PFSK-1 (cell line): Measurements from ENCODE around the gene OPCML.

ENCODE experiments used
- POLR2AphosphoS5 ChIP-seq: IDR thresholded peaks from 2 replicates; pipeline ENCODE4 v1.6.1; 2012; ENCODE audit warnings: low read depth, mild to moderate bottlenecking, control low read depth, low read length, moderate library complexity
- REST ChIP-seq, 2 experiments: IDR thresholded peaks; 2 replicates each; pipeline versions ENCODE4 v1.6.1 to v1.8.0; 2011 to 2012; ENCODE audit warnings: low read depth in 2 of 2, low read length in 2 of 2, control low read depth in 1 of 2, inconsistent platforms in 1 of 2, mild to moderate bottlenecking in 1 of 2, moderate library complexity in 1 of 2; ENCODE audit not compliant: insufficient read depth in 1 of 2
- SIN3A ChIP-seq: IDR thresholded peaks from 2 replicates; pipeline ENCODE4 v1.6.1; 2012; ENCODE audit warnings: mild to moderate bottlenecking, low read length, moderate library complexity, borderline replicate concordance; ENCODE audit not compliant: insufficient read depth
- TAF1 ChIP-seq: IDR thresholded peaks from 2 replicates; pipeline ENCODE4 v1.6.1; 2012; ENCODE audit warnings: low read length, control low read depth, borderline replicate concordance; ENCODE audit not compliant: insufficient read depth

DNA sequence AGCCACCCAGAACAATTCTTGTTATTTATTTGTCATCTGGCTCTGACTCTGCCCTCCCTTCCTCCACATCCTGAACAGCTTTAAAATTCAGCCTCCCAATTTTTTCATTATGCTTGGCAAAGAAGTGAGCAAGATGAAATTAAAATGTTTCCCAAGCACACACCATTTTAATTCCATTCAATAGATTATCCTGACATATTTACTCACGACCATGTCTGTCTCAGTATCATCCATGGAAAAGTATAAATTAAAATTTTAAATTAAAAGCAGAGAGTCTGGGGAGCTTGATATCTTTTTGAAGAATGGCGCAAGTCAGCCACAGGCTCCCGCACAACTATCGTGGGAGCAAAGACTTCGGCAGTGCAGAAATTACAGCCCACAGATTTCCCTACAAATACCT, 862.4 kb downstream of the OPCML start:
- TF ChIP-seq TAF1, result no peak
- TF ChIP-seq REST (IDR thresholded peaks at IDR 0.05; ENCODE audit: insufficient read depth in 1 of 2, low read depth in 2 of 2, low read length in 2 of 2), result no peak
- TF ChIP-seq POLR2AphosphoS5, result no peak
- no peak for TF ChIP-seq SIN3A
